Kidney (tissue), 14 donors: ENCODE results near the gene PDGFD. TPM values are rescaled to one million over a fixed set of nuclear protein-coding genes. Genes with fewer than 3 reads are reported as not detected.

Experiments
- DNase-seq, 5 donors: peaks; one replicate each; pipeline ENCODE4 v3.0.0-alpha.2; 2013 to 2020
- FAIRE-seq: peaks from 2 replicates; lab custom pipeline; 2012; peaks lifted over from hg19 to GRCh38; lab: Jason Lieb, UNC
- H3K27ac ChIP-seq, 2 donors: one replicate each; pipeline ENCODE4 v1.7.0; 2013; ENCODE audit warnings: low read depth in 2 of 2, low read length in 2 of 2, inconsistent platforms in 1 of 2
- H3K27me3 ChIP-seq: one replicate; pipeline ENCODE4 v1.7.1; 2013; ENCODE audit warnings: low read length, inconsistent platforms; ENCODE audit not compliant: control insufficient read depth, insufficient read depth
- H3K36me3 ChIP-seq, 3 donors: one replicate each; pipeline versions ENCODE4 v1.7.0 to v1.7.1; 2013; ENCODE audit warnings: low read length in 3 of 3, control low read depth in 1 of 3, inconsistent platforms in 1 of 3; ENCODE audit not compliant: insufficient read depth in 3 of 3, control insufficient read depth in 2 of 3
- H3K4me1 ChIP-seq, 3 donors: one replicate each; pipeline versions ENCODE4 v1.7.0 to v1.7.1; 2013; ENCODE audit warnings: low read length in 3 of 3, inconsistent platforms in 1 of 3, low read depth in 1 of 3; ENCODE audit not compliant: control insufficient read depth in 2 of 3, insufficient read depth in 2 of 3
- H3K4me3 ChIP-seq, 3 donors: one replicate each; pipeline versions ENCODE4 v1.7.0 to v1.8.1; 2013; ENCODE audit warnings: low read length in 3 of 3, control low read depth in 1 of 3, inconsistent platforms in 1 of 3
- H3K9ac ChIP-seq, 3 donors: one replicate each; pipeline versions ENCODE4 v1.7.0 to v1.7.1; 2013; ENCODE audit warnings: low read length in 3 of 3, control low read depth in 1 of 3, inconsistent platforms in 1 of 3
- H3K9me3 ChIP-seq, 3 donors: one replicate each; pipeline versions ENCODE4 v1.7.0 to v1.7.1; 2013; ENCODE audit warnings: low read length in 3 of 3, control low read depth in 1 of 3, inconsistent platforms in 1 of 3; ENCODE audit not compliant: control insufficient read depth in 2 of 3, insufficient read depth in 1 of 3
- intact Hi-C: fragments of 100-400 bp; cut with DNase I; formaldehyde crosslinking; loops from one replicate; pipeline ENCODE4 v1.11.1; 2022
- polyA plus RNA-seq: library from polyadenylated mRNA; stranded (reverse); fragments of 350-450 nt; fragmentation: Illumina TruSeq; extraction: RNeasy Lipid Tissue Mini Kit (QIAGEN cat#74804); gene quantifications from one replicate; pipeline ENCODE4 v1.2.3, GENCODE V29; 2014; ENCODE audit warnings: low read depth, low replicate concordance; ENCODE audit not compliant: insufficient read depth
- total RNA-seq: library from RNA; stranded (reverse); fragmentation: NEBNext Ultra II Directional; extraction: Animal tissue kit (Norgen Biotek cat#: 25700); gene quantifications from one replicate; pipeline ENCODE4 v1.2.1, GENCODE V29; 2021
- TF ChIP-seq, protein P1 (sequence below): IDR thresholded peaks from 3 replicates; pipeline ENCODE4 v1.5.1; 2012; ENCODE audit warnings: mild to moderate bottlenecking, moderate library complexity, borderline replicate concordance; ENCODE audit not compliant: insufficient read depth; ENCODE audit errors: extremely low read depth
- donor health status: control.
- donor health status: control.
- donor health status: control.
- donor health status: control.
- donor health status: control.
- donor health status: DM: yes; HTN: yes; CAD: no.
- donor health status: Normal renal cell carcinoma (clear cell type).

The PDGFD gene
- total and polyA plus RNA-seq, 2 donors from 2014 or later = 5.3 to 12.2 TPM

DNA sequence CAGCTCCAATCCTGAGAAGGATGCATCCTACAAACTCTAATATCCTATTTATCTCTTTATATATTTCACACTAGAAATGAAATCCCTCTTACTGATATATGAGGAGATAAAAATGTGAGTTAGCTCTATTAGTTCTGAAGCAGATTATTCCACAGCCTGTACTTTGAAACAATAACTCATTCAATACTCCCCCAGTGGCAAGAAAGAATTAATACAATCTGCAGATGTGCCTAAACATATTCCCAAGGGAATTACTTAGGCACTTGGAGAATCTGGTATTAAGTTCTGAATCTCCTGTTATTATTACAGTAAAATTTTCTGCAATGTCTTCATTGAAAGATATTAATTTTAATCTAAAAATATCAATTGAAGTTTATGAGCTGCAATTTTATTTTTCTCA lies 68.2 kb downstream of the PDGFD start:
- Histone ChIP-seq H3K27me3 (no peaks in the 10 kb centered on the region), H3K36me3 (no peaks in the 10 kb centered on the region), H3K9ac (no peak overlapping the region), H3K4me1 (no peaks in the 10 kb centered on the region), H3K4me3 (no peak overlapping the region), H3K27ac (no peak overlapping the region), H3K9me3 (no peaks in the 10 kb centered on the region)
- FAIRE-seq (no peak), DNase-seq (no peak)
- intact Hi-C loops = no loop called here
- TF ChIP-seq, protein P1, sequence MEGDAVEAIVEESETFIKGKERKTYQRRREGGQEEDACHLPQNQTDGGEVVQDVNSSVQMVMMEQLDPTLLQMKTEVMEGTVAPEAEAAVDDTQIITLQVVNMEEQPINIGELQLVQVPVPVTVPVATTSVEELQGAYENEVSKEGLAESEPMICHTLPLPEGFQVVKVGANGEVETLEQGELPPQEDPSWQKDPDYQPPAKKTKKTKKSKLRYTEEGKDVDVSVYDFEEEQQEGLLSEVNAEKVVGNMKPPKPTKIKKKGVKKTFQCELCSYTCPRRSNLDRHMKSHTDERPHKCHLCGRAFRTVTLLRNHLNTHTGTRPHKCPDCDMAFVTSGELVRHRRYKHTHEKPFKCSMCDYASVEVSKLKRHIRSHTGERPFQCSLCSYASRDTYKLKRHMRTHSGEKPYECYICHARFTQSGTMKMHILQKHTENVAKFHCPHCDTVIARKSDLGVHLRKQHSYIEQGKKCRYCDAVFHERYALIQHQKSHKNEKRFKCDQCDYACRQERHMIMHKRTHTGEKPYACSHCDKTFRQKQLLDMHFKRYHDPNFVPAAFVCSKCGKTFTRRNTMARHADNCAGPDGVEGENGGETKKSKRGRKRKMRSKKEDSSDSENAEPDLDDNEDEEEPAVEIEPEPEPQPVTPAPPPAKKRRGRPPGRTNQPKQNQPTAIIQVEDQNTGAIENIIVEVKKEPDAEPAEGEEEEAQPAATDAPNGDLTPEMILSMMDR = no peak

DNA sequence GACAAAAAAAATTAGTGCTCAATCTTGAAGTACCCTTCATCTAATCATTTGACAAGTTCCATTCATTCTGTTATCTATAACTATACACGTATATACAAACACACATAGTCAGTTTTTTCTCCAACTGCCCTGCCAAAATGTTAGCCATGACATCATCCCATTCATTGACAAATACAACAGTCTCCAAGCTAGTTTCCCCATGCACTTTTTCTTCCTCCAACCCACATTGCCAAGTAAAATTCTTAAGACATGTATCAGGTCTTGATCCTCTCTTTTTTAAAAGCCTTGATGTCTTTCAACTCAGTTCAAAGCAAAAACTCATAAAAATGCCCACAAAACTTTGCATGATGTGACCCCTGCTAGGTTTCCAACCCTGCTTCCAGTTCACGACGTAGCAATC lies 69.4 kb downstream of the PDGFD start:
- Histone ChIP-seq H3K27me3 (no peaks in the 10 kb centered on the region), H3K27ac (no peak overlapping the region), H3K9ac (no peak overlapping the region), H3K36me3 (no peaks in the 10 kb centered on the region), H3K9me3 (no peaks in the 10 kb centered on the region), H3K4me1 (no peaks in the 10 kb centered on the region), H3K4me3 (no peak overlapping the region)
- FAIRE-seq (no peak), DNase-seq (no peak)
- intact Hi-C loops = no loop called here
- TF ChIP-seq, protein P1 = no peak

DNA sequence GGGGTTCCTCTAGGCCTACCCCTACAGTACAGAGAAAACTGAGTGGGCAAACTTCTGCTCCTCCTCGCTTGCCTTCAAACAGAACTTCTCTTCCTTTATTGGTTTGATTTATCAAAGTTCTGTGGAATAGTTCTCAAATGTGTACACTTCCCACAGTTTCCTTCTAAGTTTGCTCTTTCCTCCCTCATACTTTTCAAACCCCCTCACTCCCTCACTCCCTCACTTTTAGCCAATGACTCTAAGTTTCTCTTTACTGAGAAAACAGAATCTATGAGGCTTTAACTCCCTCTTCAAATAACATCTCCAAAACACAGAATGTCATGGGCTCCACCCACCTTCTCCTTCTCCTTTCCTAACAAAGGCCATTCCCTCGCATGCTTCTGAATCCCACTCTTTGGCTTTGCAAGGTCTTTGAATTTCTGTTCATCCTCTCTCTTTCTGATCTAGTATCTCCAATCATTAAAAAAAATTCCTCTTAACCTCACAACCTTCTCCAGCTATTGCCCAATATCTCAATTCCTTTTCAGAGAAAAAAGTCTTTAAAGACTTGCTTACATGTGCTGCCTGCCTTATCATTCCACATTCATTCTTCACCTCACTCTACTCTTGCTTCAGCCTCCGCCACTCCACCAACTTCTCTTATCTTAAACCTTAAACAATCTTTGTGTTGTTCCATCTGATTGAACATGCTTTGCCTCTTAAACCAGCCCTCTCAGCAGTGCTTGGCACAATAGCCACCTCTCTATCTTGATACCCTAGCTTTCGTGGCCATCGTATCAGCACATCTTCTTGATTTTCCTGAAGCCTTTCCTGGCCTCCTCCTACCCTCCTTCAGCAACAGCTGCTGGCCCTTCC lies 70.3 kb downstream of the PDGFD start:
- Histone ChIP-seq H3K36me3 (no peaks in the 10 kb centered on the region), H3K9ac (no peak overlapping the region), H3K27ac (no peak overlapping the region), H3K4me3 (no peak overlapping the region), H3K27me3 (no peaks in the 10 kb centered on the region), H3K4me1 (no peaks in the 10 kb centered on the region), H3K9me3 (no peaks in the 10 kb centered on the region)
- TF ChIP-seq, protein P1 = no peak
- DNase-seq (peak in 1 of 5 donors; percentile 3), FAIRE-seq (no peak)
- intact Hi-C loops = no loop called here
